ENCODE measurements around the gene HDAC9.

- no peak for TF ChIP-seq CTCF (IDR thresholded peaks at IDR 0.05; ENCODE audit: low read depth, low read length)
- no peak for TF ChIP-seq EZH2phosphoT487 (IDR thresholded peaks at IDR 0.05; ENCODE audit: low read depth)
Measured at GRCh38 chr7:18872344-18872743, 376.8 kb downstream of the HDAC9 start.

Measured in OCI-LY3 (cell line).